GM12878 (cell line): ENCODE data around the gene PGAM2. TPM values are rescaled to one million over a fixed set of nuclear protein-coding genes. Genes with fewer than 3 reads are reported as not detected.

Source experiments
- CBFB ChIP-seq: IDR thresholded peaks from 2 replicates; pipeline ENCODE4 v1.6.1; 2016; ENCODE audit warnings: antibody characterized with exemption, low read depth
- CBX5 ChIP-seq: sonication (generic); IDR thresholded peaks from 2 replicates; pipeline ENCODE4 v1.6.1; 2016; ENCODE audit warnings: low read depth, moderate library complexity, mild to moderate bottlenecking, inconsistent platforms
- ETV6 ChIP-seq, 2 experiments: fragments of 450-650 bp in 1 of 2; IDR thresholded peaks in 1 of 2; conservative IDR thresholded peaks in 1 of 2; 2 replicates each; pipeline ENCODE4 v1.6.1; 2014; ENCODE audit warnings: antibody characterized with exemption in 1 of 2, borderline replicate concordance in 1 of 2, low read depth in 1 of 2, mild to moderate bottlenecking in 1 of 2, moderate library complexity in 1 of 2
- MYC ChIP-seq: IDR thresholded peaks from 2 replicates; pipeline ENCODE4 v1.6.1; 2011; ENCODE audit warnings: mild to moderate bottlenecking, low read length, moderate library complexity, inconsistent platforms; ENCODE audit not compliant: insufficient read depth, insufficient replicate concordance, insufficient read length, severe bottlenecking
- NRF1 ChIP-seq: conservative IDR thresholded peaks from 2 replicates; pipeline ENCODE4 v1.6.1; 2011; ENCODE audit warnings: mild to moderate bottlenecking, low read depth, low read length, improper control_type of control experiment
- PAX8 ChIP-seq: fragments of 450-650 bp; IDR thresholded peaks from 2 replicates; pipeline ENCODE4 v1.6.1; 2017; ENCODE audit warnings: mild to moderate bottlenecking, moderate library complexity
- PBX3 ChIP-seq: IDR thresholded peaks from 2 replicates; pipeline ENCODE4 v1.6.1; 2011; ENCODE audit warnings: mild to moderate bottlenecking, low read depth, low read length, moderate library complexity; ENCODE audit not compliant: insufficient replicate concordance
- PKNOX1 ChIP-seq: fragments of 450-650 bp; IDR thresholded peaks from 2 replicates; pipeline ENCODE4 v1.6.1; 2016; ENCODE audit warnings: mild to moderate bottlenecking
- POLR2A ChIP-seq: IDR thresholded peaks from 2 replicates; pipeline ENCODE4 v1.6.1; 2011; ENCODE audit warnings: low read depth, mild to moderate bottlenecking, low read length
- RAD21 ChIP-seq: IDR thresholded peaks from 2 replicates; pipeline ENCODE4 v1.6.1; 2011; ENCODE audit warnings: mild to moderate bottlenecking, low read depth, low read length, moderate library complexity; ENCODE audit not compliant: insufficient read depth
- USF1 ChIP-seq: IDR thresholded peaks from 2 replicates; pipeline ENCODE4 v1.6.1; 2011; ENCODE audit warnings: borderline replicate concordance, low read depth, mild to moderate bottlenecking, moderate library complexity, mixed read lengths, low read length; ENCODE audit not compliant: insufficient read depth; ENCODE audit errors: extremely low read length
- ZBTB11 ChIP-seq: fragments of 450-650 bp; formaldehyde crosslinking; IDR thresholded peaks from 2 replicates; pipeline ENCODE4 v1.5.0; 2022; ENCODE audit warnings: mild to moderate bottlenecking, missing genetic modification characterization
- ZBTB33 ChIP-seq: fragments of 450-650 bp; IDR thresholded peaks from 2 replicates; pipeline ENCODE4 v1.6.1; 2017; ENCODE audit warnings: mild to moderate bottlenecking
- ZNF217 ChIP-seq: fragments of 450-650 bp; IDR thresholded peaks from 2 replicates; pipeline ENCODE4 v1.6.1; 2017; ENCODE audit warnings: antibody characterized with exemption, mild to moderate bottlenecking
- ZNF274 ChIP-seq: IDR thresholded peaks from one replicate; pipeline ENCODE4 v1.8.0; 2011; ENCODE audit not compliant: insufficient read length, insufficient read depth
- ZSCAN29 ChIP-seq: fragments of 450-650 bp; IDR thresholded peaks from 2 replicates; pipeline ENCODE4 v1.6.1; 2017; ENCODE audit warnings: mild to moderate bottlenecking, moderate library complexity
- polyA plus RNA-seq, 11 experiments: library from polyadenylated mRNA; depleted of rRNA in 4 of 11; unstranded in 6 of 11; stranded (reverse) in 5 of 11; fragments of >200 nt; fragmentation: Nextera tagmentation in 4 of 11; fragmentation: Illumina TruSeq in 1 of 11; extraction: Ambion mirVana in 4 of 11; extraction: Trizol in 1 of 11; gene quantifications; 1 replicate in 1 of 11; 2 replicates in 10 of 11; pipeline versions ENCODE4 v1.2.1 to v1.2.3, GENCODE V29; 2011 to 2016; ENCODE audit warnings: inconsistent platforms in 2 of 11, missing spikeins in 2 of 11, low read depth in 1 of 11
- total RNA-seq, 4 experiments: library from RNA; depleted of rRNA in 3 of 4; stranded (reverse); fragments of >200 nt in 3 of 4; fragmentation: Illumina TruSeq in 1 of 4; extraction: Trizol in 1 of 4; gene quantifications; 2 replicates each; pipeline versions ENCODE4 v1.2.1 to v1.2.3, GENCODE V29; 2013 to 2021
- TF ChIP-seq, protein P1 (sequence below): fragments of 450-650 bp; IDR thresholded peaks from 2 replicates; pipeline ENCODE4 v1.6.1; 2017; ENCODE audit warnings: mild to moderate bottlenecking, low read depth, inconsistent platforms; ENCODE audit not compliant: poor library complexity, severe bottlenecking

The PGAM2 gene
- total and polyA plus RNA-seq, 10 of the 15 experiments (the other 5 are each of a cell fraction or from before 2014, with no cell fraction given) = not detected

GRCh38 chr7:44082541-44083207, 17.3 kb upstream of the PGAM2 start (continued):
- TF ChIP-seq PBX3 (no peak), MYC (no peak), ZSCAN29 (no peak), ETV6 (conservative IDR thresholded peaks at IDR 0.05 in 1 of 2, IDR thresholded peaks at IDR 0.05 in 1 of 2; ENCODE audit: borderline replicate concordance in 1 of 2, low read depth in 1 of 2) (no peak), ZNF217 (no peak), POLR2A (no peak; the same call in 1 of the 2 replicates), CBX5 (no peak), ZBTB33 (no peak), USF1 (no peak), ZNF274 (no peak), RAD21 (no peak), ZBTB11 (CRISPR knock-in tag) (no peak), NRF1 (no peak), PKNOX1 (no peak), CBFB (no peak), PAX8 (no peak)
- TF ChIP-seq, protein P1, sequence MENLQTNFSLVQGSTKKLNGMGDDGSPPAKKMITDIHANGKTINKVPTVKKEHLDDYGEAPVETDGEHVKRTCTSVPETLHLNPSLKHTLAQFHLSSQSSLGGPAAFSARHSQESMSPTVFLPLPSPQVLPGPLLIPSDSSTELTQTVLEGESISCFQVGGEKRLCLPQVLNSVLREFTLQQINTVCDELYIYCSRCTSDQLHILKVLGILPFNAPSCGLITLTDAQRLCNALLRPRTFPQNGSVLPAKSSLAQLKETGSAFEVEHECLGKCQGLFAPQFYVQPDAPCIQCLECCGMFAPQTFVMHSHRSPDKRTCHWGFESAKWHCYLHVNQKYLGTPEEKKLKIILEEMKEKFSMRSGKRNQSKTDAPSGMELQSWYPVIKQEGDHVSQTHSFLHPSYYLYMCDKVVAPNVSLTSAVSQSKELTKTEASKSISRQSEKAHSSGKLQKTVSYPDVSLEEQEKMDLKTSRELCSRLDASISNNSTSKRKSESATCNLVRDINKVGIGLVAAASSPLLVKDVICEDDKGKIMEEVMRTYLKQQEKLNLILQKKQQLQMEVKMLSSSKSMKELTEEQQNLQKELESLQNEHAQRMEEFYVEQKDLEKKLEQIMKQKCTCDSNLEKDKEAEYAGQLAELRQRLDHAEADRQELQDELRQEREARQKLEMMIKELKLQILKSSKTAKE = no peak
